GM04503 (cell line): ENCODE results near the gene RCBTB1.
"Not testable (repeated sequence)": the region's sequence is repeated elsewhere in the genome, so short reads cannot be mapped to it uniquely, and the experiment has no call there.

Source experiments
- DNase-seq: peaks from one replicate; pipeline ENCODE4 v3.0.0-alpha.2; 2012; ENCODE audit warnings: low read depth

RCBTB1 gene

DNA sequence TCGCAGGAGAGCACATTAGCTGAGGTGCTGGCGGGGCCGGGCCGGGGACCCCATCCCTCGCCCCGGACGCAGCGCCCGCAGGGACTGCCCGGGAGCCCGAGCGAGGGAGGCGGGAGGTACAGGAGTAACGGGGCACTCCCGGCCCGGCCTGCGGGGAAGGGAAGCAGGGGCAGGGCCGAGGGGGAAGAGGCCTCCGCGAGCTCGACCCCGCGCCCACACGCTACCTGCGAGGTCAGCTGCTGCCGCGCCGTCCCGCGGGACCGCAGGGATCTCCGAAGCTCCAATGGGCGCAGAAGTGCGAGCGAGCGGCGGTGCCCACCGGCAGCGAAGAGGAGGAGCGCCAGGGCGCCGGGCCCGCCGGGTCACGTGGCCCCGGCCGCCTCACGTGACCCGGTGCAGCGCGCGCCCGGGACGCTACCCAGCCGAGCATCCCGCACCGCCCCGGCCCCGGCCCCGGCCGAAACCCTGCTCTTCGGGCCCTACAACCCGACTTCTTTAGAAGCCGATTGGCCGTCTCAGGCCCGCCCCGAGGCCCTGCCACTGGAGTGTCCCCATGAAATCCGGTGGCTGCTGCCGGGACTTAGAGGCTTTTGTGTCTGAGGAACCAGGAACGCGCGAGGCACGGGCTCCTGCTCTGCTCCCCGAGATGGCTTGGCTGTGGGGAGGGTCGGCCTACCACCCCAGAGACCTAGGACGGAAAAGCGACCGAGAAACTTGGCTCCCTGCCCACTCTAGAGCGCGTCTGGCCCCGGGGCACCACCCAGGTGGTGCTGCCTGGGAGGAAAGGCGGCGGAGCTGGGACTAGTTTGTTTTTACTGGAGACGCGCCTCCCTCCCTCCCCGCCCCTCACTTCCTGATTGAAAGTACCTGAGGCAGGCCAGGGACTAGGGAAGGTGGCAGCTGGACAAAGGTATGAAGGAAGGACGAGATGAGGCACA, at the start of gene RCBTB1:
Gene RCBTB1, minus strand, starts transcription at position 339 of the 938 bp plus-strand sequence. CDS start 18,279 bp downstream, outside the sequence.
- DNase-seq, result no peak

DNA sequence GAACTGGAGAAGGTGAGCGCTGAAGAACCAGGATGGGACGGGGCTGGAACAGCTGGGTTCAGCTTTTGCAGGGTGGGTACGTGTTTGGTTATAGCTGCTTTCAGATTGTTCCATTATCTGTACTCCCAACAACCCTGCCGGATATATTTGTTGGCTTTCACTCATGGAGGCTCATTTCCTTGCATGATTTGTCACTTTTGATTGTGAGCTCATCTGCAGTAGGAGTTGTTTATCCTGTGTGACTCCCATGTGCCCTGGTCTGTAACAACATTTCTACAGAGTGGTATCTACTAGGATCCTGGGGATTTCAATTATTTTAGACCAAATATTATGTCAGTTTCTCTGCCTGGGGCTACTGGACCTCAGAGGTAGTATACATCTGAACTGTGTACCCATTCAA, 48.4 kb upstream of the RCBTB1 start:
- DNase-seq, result no peak

DNA sequence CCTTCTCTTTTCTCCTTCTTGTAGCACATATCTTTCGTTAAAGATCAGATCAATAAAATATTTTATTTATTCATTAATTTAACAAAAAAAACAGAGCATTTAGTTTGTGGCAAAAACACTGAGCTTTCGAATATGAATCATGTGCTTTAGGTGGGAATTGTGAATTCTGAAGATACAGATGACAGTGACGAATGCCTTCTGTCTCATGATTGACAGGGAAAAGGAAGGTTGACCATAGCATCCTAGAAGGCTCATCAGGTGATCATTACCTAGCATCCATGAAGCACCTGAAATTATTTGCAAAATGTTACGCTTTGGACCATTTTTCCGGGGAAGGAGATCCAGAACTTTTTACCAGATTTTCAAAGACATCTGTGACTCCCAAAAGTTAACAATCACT, 46.8 kb upstream of the RCBTB1 start:
- DNase-seq, result no peak

DNA sequence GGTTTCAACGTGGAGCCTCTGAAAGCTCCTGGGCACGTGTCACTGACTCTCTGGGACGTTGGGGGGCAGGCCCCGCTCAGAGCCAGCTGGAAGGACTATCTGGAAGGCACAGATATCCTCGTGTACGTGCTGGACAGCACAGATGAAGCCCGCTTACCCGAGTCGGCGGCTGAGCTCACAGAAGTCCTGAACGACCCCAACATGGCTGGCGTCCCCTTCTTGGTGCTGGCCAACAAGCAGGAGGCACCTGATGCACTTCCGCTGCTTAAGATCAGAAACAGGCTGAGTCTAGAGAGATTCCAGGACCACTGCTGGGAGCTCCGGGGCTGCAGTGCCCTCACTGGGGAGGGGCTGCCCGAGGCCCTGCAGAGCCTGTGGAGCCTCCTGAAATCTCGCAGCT, 45.2 kb upstream of the RCBTB1 start:
- DNase-seq, result no peak

GRCh38 chr13:49629947-49630346, 44.6 kb upstream of the RCBTB1 start:
- no peak for DNase-seq

- no peak for DNase-seq
Measured at GRCh38 chr13:49629196-49629938, 44.0 kb upstream of the RCBTB1 start.

DNA sequence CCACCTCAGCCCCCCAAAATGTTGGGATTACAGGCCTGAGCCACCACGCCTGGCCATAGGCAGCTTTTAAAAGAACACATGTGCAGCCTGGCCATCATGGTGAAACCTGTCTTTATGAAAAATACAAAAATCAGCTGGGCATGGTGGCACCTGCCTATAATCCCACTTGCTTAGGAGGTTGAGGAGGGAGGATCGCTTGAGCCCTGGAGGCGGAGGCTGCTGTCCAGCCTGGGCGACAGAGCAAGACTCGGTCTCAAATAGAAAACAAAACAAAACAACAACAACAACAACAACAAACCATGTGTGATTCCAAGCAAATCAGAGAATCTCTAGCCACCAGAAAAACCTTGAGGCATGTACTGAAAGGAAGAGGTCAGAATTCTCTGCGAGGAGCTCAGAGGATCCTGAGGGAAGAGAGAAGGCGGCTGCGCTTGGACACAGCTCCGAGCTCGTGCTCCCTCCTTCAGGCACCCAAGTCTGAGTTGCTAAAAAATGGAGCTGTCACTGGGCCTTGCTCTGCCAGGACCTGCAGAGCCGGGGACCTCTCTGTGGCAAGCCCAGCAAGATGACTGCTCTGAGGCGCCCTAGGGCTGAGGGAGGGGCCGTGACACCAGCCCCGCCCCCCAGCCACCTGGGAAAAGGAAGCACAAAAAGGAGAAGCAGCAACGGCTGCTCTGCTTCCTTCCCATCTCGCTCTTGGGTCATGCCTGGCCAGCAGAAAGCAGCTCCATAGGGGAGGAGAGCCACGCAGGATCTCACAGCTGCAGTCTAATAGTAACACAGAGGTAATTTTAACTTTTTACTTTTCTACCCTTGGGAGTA, 42.7 kb upstream of the RCBTB1 start, which contains the start of gene ARL11:
Gene ARL11, plus strand, starts transcription at position 677 of the 822 bp plus-strand sequence. CDS start 1,941 bp downstream, outside the sequence.
- DNase-seq, result no peak

DNA sequence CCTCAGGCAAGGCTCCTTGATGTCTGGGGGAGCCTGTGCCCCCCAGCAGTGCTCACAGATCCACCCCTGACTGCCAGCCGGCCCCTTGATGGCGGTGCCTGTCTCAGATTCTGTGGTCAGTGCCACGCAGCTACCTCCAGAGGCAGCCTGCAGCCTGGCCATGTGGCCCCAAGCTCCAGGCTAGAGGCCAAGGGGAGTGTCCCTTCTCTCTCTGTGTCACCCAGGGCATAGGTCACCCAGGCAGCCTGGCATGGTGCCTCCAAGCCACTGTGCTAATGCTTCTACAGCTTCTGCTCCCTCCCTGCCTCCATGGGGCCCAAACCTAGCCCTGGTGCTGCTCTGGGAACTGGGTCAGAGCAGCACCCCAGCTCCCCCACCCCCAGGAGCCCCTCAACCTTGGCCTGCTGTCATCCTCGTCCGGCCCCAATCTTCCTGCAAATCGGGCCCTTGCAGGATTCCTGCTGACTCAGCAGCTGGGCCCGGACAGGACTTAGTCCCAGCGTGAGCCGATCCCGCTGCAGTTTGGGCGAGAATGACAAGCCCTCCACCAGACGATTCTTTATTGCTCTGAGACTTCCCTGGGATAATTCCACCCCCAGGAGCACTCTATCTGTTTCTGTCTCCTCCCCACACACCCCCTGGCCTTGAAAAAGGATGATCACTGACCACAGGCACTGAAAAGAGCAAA, 40.2 kb upstream of the RCBTB1 start:
- no peak for DNase-seq

DNA sequence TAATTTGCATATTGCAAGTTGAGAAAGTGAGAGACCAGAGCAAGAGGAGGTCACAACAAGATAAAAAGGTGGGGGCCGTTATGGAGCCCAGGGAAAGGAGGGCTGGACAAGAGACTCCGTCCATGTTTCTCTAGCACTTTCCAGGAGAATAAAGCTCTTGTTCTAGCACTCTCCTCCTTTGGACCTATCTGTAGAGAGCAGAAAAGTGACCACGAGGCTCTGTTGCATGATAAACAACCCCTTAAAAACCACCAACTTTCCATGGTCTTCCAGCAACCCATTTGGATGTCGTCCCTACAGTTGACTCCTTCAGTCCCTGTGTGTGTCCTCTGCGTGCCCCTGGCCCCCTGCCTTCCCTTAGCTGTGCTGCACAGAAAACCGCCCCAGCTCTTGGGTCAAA, 38.9 kb upstream of the RCBTB1 start:
- no peak for DNase-seq

DNA sequence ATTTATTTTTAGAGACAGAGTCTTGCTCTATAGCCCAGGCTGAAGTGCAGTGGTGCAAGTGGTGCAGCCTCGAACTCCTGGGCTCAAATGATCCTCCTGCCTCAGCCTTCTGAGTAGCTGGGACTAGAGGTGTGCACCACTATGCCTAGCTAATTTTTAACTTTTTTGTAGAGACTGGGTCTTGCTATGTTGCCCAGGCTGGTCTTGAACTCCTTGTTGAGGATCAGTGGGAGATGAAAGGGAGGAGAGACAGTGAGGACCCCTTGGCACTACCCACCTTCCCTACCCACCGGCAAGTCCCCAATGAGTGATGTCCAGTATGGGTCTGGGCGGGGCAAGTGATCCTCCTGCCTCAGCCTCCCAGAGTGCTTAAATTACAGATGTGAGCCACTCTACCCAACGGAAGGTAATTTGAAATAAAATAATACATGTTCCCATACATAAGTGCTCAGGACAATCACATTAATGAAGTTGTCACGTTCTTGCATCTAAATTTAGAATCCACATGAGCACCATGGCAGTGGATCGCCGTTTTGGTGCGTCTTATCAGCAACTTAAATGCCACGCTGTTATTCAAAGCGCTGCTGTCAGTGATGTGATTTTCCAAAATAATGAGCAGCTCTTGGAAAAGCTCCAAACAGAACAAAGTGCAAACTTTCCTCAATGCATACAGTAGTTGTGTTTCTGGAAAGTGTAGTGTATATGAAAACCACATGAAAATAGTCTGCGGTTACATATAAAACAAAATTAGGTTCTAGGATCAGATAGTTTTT, 37.0 kb upstream of the RCBTB1 start:
- DNase-seq, result no peak

- no peak for DNase-seq
Measured at GRCh38 chr13:49620170-49620621, 34.8 kb upstream of the RCBTB1 start.

GRCh38 chr13:49616676-49617065, 31.3 kb upstream of the RCBTB1 start:
- no peak for DNase-seq

GRCh38 chr13:49615836-49616675, 30.7 kb upstream of the RCBTB1 start:
- no peak for DNase-seq

DNA sequence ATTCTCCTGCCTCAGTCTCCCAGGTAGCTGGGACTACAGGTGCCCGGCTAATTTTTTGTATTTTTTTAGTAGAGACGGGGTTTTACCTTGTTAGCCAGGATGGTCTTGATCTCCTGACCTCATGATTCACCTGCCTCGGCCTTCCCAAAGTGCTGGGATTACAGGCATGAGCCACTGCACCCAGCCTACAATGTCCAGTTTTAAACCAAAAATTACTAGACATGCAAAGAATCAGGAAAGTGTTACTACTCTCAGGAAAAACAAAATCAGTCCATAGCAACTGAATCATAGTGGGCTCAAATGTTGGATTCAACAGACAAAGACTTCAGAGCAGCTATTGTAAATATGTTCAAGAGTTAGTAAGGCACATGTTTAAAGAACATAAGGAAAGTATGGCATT, 26.7 kb upstream of the RCBTB1 start:
- DNase-seq, result not testable (repeated sequence)

GRCh38 chr13:49610176-49610575, 24.8 kb upstream of the RCBTB1 start:
- DNase-seq, result no peak

- no peak for DNase-seq
Measured at GRCh38 chr13:49608651-49609331, 23.4 kb upstream of the RCBTB1 start.

- no peak for DNase-seq
Measured at GRCh38 chr13:49607761-49608160, 22.4 kb upstream of the RCBTB1 start.

DNA sequence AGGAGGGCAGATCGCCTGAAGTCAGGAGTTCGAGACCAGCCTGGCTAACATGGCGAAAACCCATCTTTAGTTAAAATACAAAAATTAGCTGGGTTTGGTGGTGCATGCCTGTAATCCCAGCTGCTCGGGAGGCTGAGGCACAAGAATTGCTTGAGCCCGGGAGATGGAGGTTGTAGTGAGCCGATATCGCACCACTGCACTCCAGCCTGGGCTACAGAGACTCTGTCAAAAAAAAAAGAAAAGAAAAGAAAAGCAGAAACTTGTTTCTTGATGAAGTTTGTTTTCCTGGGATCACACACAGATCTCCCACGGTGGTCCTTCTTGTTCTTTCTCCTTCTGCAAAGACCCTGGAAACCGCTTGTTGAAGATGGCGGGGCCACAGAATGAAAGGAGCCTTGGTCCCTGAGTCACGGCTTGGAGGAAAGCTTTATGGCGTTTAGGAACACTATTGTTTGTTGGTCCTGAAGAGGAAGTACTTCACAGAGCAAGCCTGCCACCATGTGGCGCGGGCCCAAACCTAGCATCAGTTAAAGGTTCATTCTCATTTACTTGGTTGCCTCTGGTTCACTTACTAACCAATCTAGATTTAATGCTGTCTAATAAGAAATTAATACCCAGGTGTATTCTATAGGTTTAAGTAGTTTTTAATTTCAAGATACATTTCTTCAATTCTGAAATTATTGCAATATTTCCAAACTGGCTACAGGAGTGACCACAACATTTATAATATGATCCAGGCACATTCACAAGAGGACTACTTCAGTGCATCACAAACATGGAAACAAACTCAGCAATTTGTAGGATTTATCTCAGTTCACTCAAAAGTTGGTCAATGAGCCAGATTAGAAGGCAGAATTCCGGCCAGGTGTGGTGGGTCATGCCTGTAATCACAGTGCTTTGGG, 21.6 kb upstream of the RCBTB1 start:
- peak; percentile 43 for DNase-seq
